Peyer's patch (tissue), 4 donors: Measurements from ENCODE around the gene MED13L. TPM values are rescaled to one million over a fixed set of nuclear protein-coding genes. Genes with fewer than 3 reads are reported as not detected.

Experiments used
- DNase-seq, 3 donors: peaks; one replicate each; pipeline ENCODE4 v3.0.0-alpha.2; 2017 to 2019
- H3K27ac ChIP-seq, 4 donors: fragments of 200-600 bp; sonication (generic); one replicate each; pipeline ENCODE4 v1.5.1; 2016 to 2019
- H3K27me3 ChIP-seq, 2 donors: fragments of 200-600 bp; sonication (generic); one replicate each; pipeline ENCODE4 v1.5.1; 2019
- H3K36me3 ChIP-seq, 3 donors: fragments of 200-600 bp; sonication (generic); one replicate each; pipeline ENCODE4 v1.5.1; 2016 to 2019
- H3K4me1 ChIP-seq, 4 donors: fragments of 200-600 bp; sonication (generic); one replicate each; pipeline ENCODE4 v1.5.1; 2016 to 2019
- H3K4me3 ChIP-seq, 4 donors: fragments of 200-600 bp; sonication (generic); 1 replicate in 3 of 4; 2 replicates in 1 of 4; pipeline ENCODE4 v1.5.1; 2016 to 2019; ENCODE audit warnings: mild to moderate bottlenecking in 1 of 4
- H3K9me3 ChIP-seq, 4 donors: fragments of 200-600 bp; sonication (generic); one replicate each; pipeline ENCODE4 v1.5.1; 2016 to 2019; ENCODE audit warnings: mild to moderate bottlenecking in 1 of 4
- CTCF ChIP-seq, 6 experiments: fragments of 450-650 bp in 4 of 6; fragments of 200-600 bp in 2 of 6; sonication (generic) in 1 of 6; IDR thresholded peaks; one replicate each; pipeline ENCODE4 v1.5.1; 2017 to 2019; ENCODE audit warnings: antibody characterized with exemption in 6 of 6, mild to moderate bottlenecking in 3 of 6, moderate library complexity in 1 of 6
- POLR2A ChIP-seq, 2 donors: fragments of 450-650 bp; IDR thresholded peaks; one replicate each; pipeline ENCODE4 v1.5.1; 2017; ENCODE audit warnings: antibody characterized with exemption in 2 of 2, mild to moderate bottlenecking in 2 of 2, moderate library complexity in 2 of 2
- total RNA-seq, 4 donors: library from RNA; depleted of rRNA; stranded (reverse); fragments of >200 nt; gene quantifications; one replicate each; pipeline ENCODE4 v1.1.0, GENCODE V29; 2016

The MED13L gene
- total RNA-seq, 4 donors from 2014 or later = 127 to 181 (median 145) TPM

GRCh38 chr12:116199160-116199706 lies 78.3 kb downstream of the MED13L start:
- no peaks in the 10 kb centered on the region for H3K9me3 ChIP-seq
- H3K27ac ChIP-seq = no peak overlapping the region
- DNase-seq = no peak
- TF ChIP-seq POLR2A (IDR thresholded peaks at IDR 0.05) (no peak), CTCF (IDR thresholded peaks at IDR 0.05) (no peak)
- H3K4me3 ChIP-seq = no peak overlapping the region
- H3K36me3 ChIP-seq = no peaks in the 10 kb centered on the region
- peaks cover 0 to 9% (median 1%) of the 10 kb centered on the region in 4 donors for H3K4me1 ChIP-seq
- H3K27me3 ChIP-seq = no peaks in the 10 kb centered on the region

GRCh38 chr12:116196752-116197718 lies 80.5 kb downstream of the MED13L start:
- DNase-seq = no peak
- Histone ChIP-seq H3K36me3 (no peaks in the 10 kb centered on the region), H3K9me3 (no peaks in the 10 kb centered on the region), H3K27me3 (no peaks in the 10 kb centered on the region), H3K27ac (no peak overlapping the region), H3K4me1 (peaks cover 0 to 16% (median 1%) of the 10 kb centered on the region in 4 donors), H3K4me3 (no peak overlapping the region)
- TF ChIP-seq POLR2A (IDR thresholded peaks at IDR 0.05) = no peak
- no peak for TF ChIP-seq CTCF (IDR thresholded peaks at IDR 0.05)

GRCh38 chr12:116196226-116196625 lies 81.3 kb downstream of the MED13L start:
- Histone ChIP-seq H3K27ac (no peak overlapping the region), H3K36me3 (no peaks in the 10 kb centered on the region), H3K4me1 (peaks cover 0 to 16% (median 1%) of the 10 kb centered on the region in 4 donors), H3K9me3 (no peaks in the 10 kb centered on the region), H3K4me3 (no peak overlapping the region), H3K27me3 (no peaks in the 10 kb centered on the region)
- no peak for DNase-seq
- TF ChIP-seq POLR2A (IDR thresholded peaks at IDR 0.05) = no peak
- TF ChIP-seq CTCF (IDR thresholded peaks at IDR 0.05) = no peak

GRCh38 chr12:116194935-116195431 lies 82.5 kb downstream of the MED13L start:
- peaks cover 0 to 16% (median 3%) of the 10 kb centered on the region in 4 donors for H3K4me1 ChIP-seq
- H3K27me3 ChIP-seq = no peaks in the 10 kb centered on the region
- H3K4me3 ChIP-seq = no peak overlapping the region
- peak overlapping the region in 1 of 4 donors; percentile 61 for H3K27ac ChIP-seq
- TF ChIP-seq CTCF (IDR thresholded peaks at IDR 0.05) = no peak
- TF ChIP-seq POLR2A (IDR thresholded peaks at IDR 0.05) = no peak
- no peaks in the 10 kb centered on the region for H3K36me3 ChIP-seq
- DNase-seq = peak in 1 of 3 donors; percentile 39
- no peaks in the 10 kb centered on the region for H3K9me3 ChIP-seq

- no peak overlapping the region for H3K27ac ChIP-seq
Observed at GRCh38 chr12:116189692-116190091, 87.8 kb downstream of the MED13L start.

More at GRCh38 chr12:116189692-116190091, 87.8 kb downstream of the MED13L start:
- Histone ChIP-seq H3K36me3 (no peaks in the 10 kb centered on the region), H3K9me3 (no peaks in the 10 kb centered on the region), H3K27me3 (no peaks in the 10 kb centered on the region), H3K4me3 (no peak overlapping the region), H3K4me1 (peaks cover 0 to 25% (median 3%) of the 10 kb centered on the region in 4 donors)
- DNase-seq = no peak
- no peak for TF ChIP-seq CTCF (IDR thresholded peaks at IDR 0.05)
